MM.1S (cell line): ENCODE data around the gene CHMP1A.

Source experiments
- DNase-seq: peaks from one replicate; pipeline ENCODE4 v3.0.0-alpha.2; 2015
- H2AFZ ChIP-seq: fragments of 300-600 bp; sonication (generic); 2 replicates; pipeline ENCODE4 v1.6.0; 2016; ENCODE audit warnings: antibody characterized with exemption, low read length
- H3F3A ChIP-seq: fragments of 300-600 bp; sonication (generic); 2 replicates; pipeline ENCODE4 v1.6.1; 2016; ENCODE audit warnings: mild to moderate bottlenecking, antibody characterized with exemption, low read length, moderate library complexity, mixed read lengths; ENCODE audit not compliant: insufficient read depth
- H3K27ac ChIP-seq: fragments of 300-600 bp; sonication (generic); 2 replicates; pipeline ENCODE4 v1.5.1; 2016; ENCODE audit warnings: mild to moderate bottlenecking, low read length
- H3K27me3 ChIP-seq: fragments of 300-600 bp; sonication (generic); replicated peaks from 2 replicates; pipeline ENCODE4 v1.6.0; 2016; ENCODE audit warnings: low read length; ENCODE audit not compliant: insufficient read depth
- H3K36me3 ChIP-seq: fragments of 300-600 bp; sonication (generic); replicated peaks from 2 replicates; pipeline ENCODE4 v1.6.1; 2016; ENCODE audit warnings: mild to moderate bottlenecking, low read length, mixed read lengths; ENCODE audit not compliant: insufficient read depth
- H3K4me1 ChIP-seq: fragments of 300-600 bp; sonication (generic); 2 replicates; pipeline ENCODE4 v1.6.1; 2016; ENCODE audit warnings: low read length, mixed read lengths
- H3K4me2 ChIP-seq: fragments of 300-600 bp; sonication (generic); 2 replicates; pipeline ENCODE4 v1.6.0; 2016; ENCODE audit warnings: low read depth, low read length
- H3K4me3 ChIP-seq: fragments of 300-600 bp; sonication (generic); 2 replicates; pipeline ENCODE4 v1.5.1; 2016; ENCODE audit warnings: low read length, mixed read lengths
- H3K79me2 ChIP-seq: fragments of 300-600 bp; sonication (generic); 2 replicates; pipeline ENCODE4 v1.6.1; 2016; ENCODE audit warnings: mixed run types, low read length, mixed read lengths
- H3K9ac ChIP-seq: fragments of 300-600 bp; sonication (generic); 2 replicates; pipeline ENCODE4 v1.6.1; 2016; ENCODE audit warnings: low read length, mixed read lengths
- H3K9me2 ChIP-seq: fragments of 300-600 bp; sonication (generic); replicated peaks from 2 replicates; pipeline ENCODE4 v1.6.1; 2016; ENCODE audit warnings: mild to moderate bottlenecking, low read length, mixed read lengths; ENCODE audit not compliant: insufficient read depth
- H3K9me3 ChIP-seq: fragments of 300-600 bp; sonication (generic); replicated peaks from 2 replicates; pipeline ENCODE4 v1.6.1; 2016; ENCODE audit warnings: mild to moderate bottlenecking, low read length, mixed read lengths; ENCODE audit not compliant: insufficient read depth
- H4K20me1 ChIP-seq: fragments of 300-600 bp; sonication (generic); 2 replicates; pipeline ENCODE4 v1.6.1; 2016; ENCODE audit warnings: mild to moderate bottlenecking, low read length, moderate library complexity, mixed read lengths; ENCODE audit not compliant: insufficient read depth
- EZH2 ChIP-seq: fragments of 300-600 bp; sonication (generic); optimal IDR thresholded peaks from 2 replicates; pipeline ENCODE3; 2017; ENCODE audit warnings: low read depth, mild to moderate bottlenecking, antibody characterized with exemption, low read length, mixed read lengths
- EZH2phosphoT487 ChIP-seq: fragments of 300-600 bp; sonication (generic); IDR thresholded peaks from 2 replicates; pipeline ENCODE4 v1.6.1; 2018; ENCODE audit warnings: antibody characterized with exemption, low read length
- TF ChIP-seq, protein P1 (sequence below): fragments of 300-600 bp; sonication (generic); IDR thresholded peaks from 2 replicates; pipeline ENCODE4 v1.5.1; 2016; ENCODE audit warnings: antibody characterized with exemption, low read length, mixed read lengths

Gene CHMP1A

DNA sequence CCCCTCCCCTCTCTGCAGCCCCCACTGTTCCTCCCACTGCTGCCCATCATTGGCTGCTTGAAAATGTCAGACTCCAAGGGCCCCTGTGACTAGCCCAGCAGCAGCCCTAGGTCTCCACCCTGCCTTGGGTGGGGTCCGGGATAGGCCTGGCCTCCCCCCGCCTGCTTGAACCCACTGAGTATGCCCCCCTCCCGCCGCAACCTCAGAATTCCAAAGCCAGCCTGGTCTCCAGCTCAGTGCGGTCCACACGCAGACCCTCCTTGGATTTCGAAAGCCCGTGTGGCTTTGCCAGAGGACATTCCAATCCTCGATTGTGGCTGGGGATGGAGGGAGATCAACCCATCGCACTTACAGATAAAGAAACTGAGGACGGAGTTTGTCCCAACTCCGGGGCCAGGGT is 37.7 kb downstream of the CHMP1A start:
- H4K20me1 ChIP-seq = no peaks in the 10 kb centered on the region

DNA sequence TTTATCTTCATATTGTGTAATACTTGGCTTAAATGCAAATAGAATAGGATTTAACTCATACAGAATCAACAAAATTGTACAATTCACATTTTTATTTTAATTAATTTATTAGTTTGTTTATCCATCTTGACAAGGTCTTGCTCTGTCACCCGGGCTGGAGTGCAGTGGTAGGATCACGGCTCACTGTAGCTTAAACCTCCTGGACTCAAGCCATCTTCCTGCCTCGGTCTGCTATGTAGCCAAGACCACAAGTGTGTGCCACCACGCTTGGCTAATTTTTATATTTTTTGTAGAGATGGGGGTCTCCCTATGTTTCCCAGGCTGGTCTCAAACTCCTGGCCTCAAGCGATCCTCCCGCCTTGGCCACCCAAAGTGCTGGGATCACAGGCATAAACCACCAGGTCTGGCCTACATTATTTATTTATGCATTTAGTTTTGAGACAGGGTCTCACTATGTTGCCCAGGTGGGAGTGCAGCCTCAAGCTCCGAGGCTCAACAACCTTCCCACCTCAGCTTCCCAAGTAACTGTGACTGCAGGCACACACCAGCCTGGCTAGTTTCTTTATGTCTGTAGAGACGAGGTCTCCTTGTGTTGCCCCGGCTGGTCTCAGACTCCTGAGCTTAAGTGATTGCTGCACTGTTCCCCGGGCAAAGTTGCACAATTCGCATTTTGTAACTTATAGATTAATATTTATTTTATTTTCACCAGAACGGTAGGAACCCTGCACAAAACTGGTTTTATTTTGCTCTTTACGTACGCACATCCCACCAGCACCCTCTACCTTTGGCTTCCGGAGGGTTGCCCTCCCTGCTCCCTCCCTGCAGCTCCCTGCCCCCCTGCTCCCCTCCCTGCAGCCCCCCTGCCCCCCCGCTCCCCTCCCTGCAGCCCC is 39.2 kb downstream of the CHMP1A start:
- 0 out of 2 replicates have a peak, but pooled peaks cover 4% of the 10 kb centered on the region for H3K4me1 ChIP-seq
- H3K9me3 ChIP-seq = no peaks in the 10 kb centered on the region
- no peaks in the 10 kb centered on the region for H4K20me1 ChIP-seq
- no peak overlapping the region for H3K9ac ChIP-seq
- H3K79me2 ChIP-seq = no peaks in the 10 kb centered on the region
- no peaks in the 10 kb centered on the region for H3F3A ChIP-seq
- no peak for TF ChIP-seq EZH2phosphoT487
- TF ChIP-seq, protein P1, sequence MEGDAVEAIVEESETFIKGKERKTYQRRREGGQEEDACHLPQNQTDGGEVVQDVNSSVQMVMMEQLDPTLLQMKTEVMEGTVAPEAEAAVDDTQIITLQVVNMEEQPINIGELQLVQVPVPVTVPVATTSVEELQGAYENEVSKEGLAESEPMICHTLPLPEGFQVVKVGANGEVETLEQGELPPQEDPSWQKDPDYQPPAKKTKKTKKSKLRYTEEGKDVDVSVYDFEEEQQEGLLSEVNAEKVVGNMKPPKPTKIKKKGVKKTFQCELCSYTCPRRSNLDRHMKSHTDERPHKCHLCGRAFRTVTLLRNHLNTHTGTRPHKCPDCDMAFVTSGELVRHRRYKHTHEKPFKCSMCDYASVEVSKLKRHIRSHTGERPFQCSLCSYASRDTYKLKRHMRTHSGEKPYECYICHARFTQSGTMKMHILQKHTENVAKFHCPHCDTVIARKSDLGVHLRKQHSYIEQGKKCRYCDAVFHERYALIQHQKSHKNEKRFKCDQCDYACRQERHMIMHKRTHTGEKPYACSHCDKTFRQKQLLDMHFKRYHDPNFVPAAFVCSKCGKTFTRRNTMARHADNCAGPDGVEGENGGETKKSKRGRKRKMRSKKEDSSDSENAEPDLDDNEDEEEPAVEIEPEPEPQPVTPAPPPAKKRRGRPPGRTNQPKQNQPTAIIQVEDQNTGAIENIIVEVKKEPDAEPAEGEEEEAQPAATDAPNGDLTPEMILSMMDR = no peak
- TF ChIP-seq EZH2 = no peak
- peaks cover 6% of the 10 kb centered on the region for H3K27me3 ChIP-seq
- H3K9me2 ChIP-seq = no peaks in the 10 kb centered on the region
- DNase-seq = no peak
- H2AFZ ChIP-seq = no peak overlapping the region
- H3K4me2 ChIP-seq = no peak overlapping the region
- H3K36me3 ChIP-seq = no peaks in the 10 kb centered on the region
- H3K27ac ChIP-seq = no peak overlapping the region
- no peak overlapping the region for H3K4me3 ChIP-seq

More for the DNA sequence above, 37.7 kb downstream of the CHMP1A start:
- Histone ChIP-seq H2AFZ (no peak overlapping the region), H3K27me3 (peaks cover 16% of the 10 kb centered on the region), H3K36me3 (no peaks in the 10 kb centered on the region), H3K9me2 (no peaks in the 10 kb centered on the region), H3K4me3 (no peak overlapping the region), H3K4me2 (no peak overlapping the region), H3K79me2 (no peaks in the 10 kb centered on the region), H3F3A (no peaks in the 10 kb centered on the region), H3K9ac (no peak overlapping the region), H3K4me1 (no peaks in the 10 kb centered on the region), H3K27ac (no peak overlapping the region), H3K9me3 (no peaks in the 10 kb centered on the region)
- DNase-seq = no peak
- TF ChIP-seq EZH2phosphoT487 = no peak
- TF ChIP-seq, protein P1 = no peak
- TF ChIP-seq EZH2 = no peak

DNA sequence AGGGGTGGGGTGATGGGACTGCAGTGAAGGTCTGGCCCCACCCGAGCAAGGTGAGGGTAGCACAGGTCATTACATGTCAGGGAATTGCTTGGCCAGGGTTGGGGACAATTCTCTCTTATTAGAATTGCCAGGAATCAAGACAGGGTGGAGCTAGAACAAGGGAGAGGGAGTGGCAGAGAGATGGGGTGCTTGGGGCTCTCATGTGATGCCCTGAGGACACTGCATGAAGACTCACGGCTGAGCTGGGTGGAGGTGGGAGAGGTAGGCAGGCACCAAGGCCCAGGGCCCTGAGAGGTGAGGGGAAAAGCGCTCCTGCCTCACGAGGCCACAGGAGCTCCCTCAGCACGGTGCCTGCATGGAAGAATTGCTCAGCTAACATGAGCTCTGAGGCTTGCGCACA is 40.5 kb downstream of the CHMP1A start:
- no peaks in the 10 kb centered on the region for H3K9me3 ChIP-seq
- no peaks in the 10 kb centered on the region for H3K9me2 ChIP-seq
- H3K4me3 ChIP-seq = no peak overlapping the region
- no peak overlapping the region for H3K9ac ChIP-seq
- H3K79me2 ChIP-seq = no peaks in the 10 kb centered on the region
- no peaks in the 10 kb centered on the region for H3K36me3 ChIP-seq
- H3K27me3 ChIP-seq = no peaks in the 10 kb centered on the region
- no peak overlapping the region for H2AFZ ChIP-seq
- no peaks in the 10 kb centered on the region for H3F3A ChIP-seq
- TF ChIP-seq EZH2 = no peak
- no peak for TF ChIP-seq EZH2phosphoT487
- TF ChIP-seq, protein P1 = no peak
- H4K20me1 ChIP-seq = no peaks in the 10 kb centered on the region
- no peak overlapping the region for H3K27ac ChIP-seq
- peaks cover 10% of the 10 kb centered on the region; the same call in 1 of the 2 replicates for H3K4me1 ChIP-seq
- DNase-seq = no peak
- H3K4me2 ChIP-seq = no peak overlapping the region
